HG03469 (cell line): ENCODE data around the gene SPATA4.

Experiments used
- ATAC-seq: cut with Tn5 transposase; IDR thresholded peaks from one replicate; pipeline ENCODE4 v1.9.1; 2021; ENCODE audit warnings: mild to moderate bottlenecking, moderate library complexity, moderate number of reproducible peaks; ENCODE audit not compliant: unreplicated experiment

SPATA4 gene

DNA sequence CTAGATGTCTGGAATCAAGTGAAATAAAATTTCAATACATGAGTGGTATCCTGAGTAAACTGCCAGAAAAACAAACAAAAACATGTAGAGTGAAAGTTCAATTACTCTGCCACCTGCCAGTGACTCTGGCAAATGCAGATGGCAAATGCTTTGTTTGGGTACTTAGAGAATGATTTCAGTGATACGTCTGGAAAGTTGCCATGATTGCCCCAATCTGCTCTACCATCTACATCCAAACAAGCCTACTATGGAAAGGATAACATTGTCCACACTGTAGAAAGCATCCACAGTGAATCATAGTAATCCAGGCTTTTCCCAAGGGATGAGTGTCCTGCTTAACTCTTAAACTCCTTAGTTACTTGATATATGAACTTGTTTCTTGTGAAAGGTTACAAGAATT lies 3.4 kb downstream of the SPATA4 start:
- no peak for ATAC-seq

DNA sequence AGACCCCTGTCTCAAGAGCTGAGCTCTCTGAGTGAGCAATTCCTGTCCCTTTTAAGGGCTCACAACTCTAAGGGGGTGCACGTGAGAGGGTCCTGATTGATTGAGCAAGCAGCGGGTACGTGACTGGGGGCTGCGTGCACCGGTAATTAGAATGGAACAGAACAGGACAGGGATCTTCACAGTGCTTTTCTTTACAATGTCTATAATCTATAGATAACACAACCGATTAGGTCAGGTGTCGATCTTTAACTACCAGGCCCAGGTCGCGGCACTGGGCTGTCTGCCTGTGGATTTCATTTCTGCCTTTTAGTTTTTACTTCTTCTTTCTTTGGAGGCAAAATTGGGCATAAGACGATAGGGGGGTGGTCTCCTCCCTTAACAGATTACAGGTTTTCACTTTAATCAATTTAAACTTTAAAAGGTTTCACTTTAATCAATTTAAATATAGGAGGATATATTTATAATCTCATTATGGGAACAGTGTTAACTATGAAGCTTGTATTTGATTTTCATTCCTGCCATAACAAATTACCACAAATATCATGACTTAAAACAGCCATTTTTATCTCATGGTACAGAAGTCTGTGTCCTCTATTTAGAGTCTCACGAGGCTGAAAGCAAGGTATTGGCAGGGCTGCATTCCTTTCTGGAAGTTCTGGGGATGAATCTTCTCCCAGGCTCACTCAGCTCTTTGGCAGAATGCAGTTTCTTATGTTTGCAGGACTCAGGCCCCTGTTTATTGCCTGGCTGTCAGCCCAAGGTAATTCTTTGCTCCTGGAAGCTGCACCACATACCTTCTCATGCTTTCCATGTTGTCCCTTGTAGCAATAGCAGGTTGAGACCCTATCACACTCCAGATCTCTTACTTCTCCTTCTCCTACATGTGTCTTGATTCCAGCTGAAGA lies 5.2 kb downstream of the SPATA4 start:
- no peak for ATAC-seq

DNA sequence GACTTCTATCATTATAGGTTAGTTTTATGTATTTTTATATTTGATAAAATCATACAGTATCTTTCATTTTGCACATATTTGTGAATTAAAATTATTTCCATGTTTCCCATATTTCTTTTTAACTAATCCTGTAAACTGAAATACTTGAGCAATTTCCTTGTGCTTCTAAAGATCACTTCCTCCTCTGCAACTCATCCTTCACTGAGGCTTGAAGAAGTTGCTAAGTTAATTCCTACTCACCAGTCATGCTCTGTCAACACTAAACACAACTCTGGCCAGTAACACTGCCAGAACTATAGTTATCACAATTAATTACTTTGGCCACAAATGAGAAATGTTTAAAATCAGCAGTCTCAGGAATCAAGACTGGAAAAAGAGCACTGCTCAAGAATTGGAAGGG lies 6.7 kb downstream of the SPATA4 start:
- no peak for ATAC-seq

DNA sequence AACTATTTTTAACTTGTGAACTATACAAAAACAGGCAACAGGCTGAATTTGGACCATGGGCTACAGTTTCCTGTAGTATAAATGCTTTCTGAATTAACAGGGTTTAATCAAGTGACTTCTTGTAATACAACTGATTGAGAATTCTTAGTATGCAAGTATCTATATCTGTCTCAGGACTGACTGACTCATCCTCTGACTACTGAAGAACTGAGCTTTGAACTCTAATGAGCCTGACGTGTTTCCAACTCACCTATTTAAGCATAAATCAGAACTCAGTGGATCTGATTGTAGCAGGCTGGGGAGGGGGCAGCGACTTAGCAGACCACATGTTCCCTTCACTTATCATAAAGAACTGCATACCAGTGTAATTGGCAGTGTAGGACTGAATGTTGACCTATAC lies 7.8 kb downstream of the SPATA4 start:
- no peak for ATAC-seq

DNA sequence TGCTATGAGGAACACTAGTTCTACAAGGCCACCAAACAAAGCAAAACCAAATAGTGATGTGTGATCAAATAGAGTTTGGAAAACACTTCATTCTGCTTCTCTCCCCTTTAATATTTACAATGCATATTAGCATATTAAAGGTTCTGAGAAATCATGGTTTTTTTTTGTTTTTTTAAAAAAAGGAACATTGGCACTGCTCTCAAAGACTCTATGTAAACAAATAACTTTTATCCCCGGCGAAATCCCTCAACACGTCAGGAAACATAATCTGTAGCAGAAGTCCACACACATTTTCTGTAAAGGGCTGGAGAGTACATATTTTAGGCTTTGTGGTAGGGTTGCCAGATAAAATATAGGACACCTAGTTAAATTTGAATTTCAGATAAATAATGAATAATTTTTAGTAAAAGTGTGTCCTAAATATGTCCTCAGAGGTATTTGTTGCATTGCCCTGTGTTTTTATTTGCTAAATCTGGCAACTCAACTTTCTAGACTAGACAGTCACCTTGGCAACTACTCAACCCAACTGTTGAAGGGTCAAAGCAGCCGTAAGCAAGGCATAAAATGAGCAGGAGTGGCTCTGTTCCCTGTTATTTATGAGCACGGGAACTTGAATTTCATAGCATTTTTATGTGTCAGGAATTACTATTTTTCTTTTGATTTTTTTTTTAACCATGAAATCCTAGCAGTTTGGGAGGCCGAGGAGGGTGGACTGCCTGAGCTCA lies 8.6 kb downstream of the SPATA4 start:
- ATAC-seq, result no peak

DNA sequence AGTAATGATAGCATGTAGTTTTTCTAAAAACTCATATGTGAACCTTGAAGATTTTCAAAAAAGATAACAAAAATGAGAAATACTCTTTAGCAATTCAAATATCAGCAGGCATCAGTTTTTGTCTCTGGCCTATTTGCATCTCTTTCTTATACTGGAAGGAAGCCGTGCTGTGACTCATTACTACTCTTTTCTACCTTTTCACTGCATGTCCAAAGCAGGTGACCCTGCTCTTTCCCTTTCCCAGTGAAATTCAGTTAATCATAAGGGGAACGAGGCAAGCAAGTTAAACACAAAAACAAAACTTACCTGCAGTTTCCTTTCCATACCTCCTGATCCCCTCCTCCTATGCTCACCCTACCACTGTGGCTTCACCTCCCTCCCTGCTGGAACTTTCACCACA lies 9.3 kb downstream of the SPATA4 start:
- no peak for ATAC-seq

DNA sequence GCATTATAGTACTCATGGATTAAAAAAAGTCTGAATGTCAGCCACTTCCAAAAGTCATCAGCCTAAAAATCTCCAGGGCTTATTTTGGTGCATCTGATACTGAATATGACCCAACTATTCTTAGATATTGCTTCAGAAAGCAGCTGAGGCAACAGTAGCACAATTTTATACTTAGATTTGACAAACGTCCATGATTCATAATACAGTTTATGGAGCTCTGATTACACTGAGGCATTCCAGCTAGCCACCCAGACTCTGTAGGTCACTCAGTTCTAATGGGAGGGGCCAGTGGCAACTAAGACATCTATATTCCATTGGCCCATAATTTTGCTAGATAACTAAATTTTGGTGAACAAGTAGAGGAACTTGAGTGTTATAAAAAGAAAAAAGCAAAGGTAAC lies 10.3 kb downstream of the SPATA4 start:
- no peak for ATAC-seq

DNA sequence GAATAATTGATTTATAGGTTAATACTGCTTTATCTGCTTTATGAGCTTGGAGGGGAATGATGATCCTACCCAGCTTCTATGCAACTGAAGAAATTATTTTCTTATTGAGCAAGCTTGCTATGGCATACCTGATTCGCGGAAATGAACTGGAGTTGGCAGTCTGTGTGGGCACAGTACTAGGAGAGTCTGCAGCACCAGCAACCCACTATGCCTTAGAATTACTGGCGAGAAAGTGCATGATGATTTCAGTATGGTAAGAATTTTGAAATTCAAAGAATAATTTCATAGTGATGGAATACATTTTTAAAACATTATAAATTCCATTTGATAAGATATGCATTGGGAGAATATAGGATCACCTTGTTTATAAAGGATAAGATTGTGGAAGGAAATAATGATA lies 32.3 kb downstream of the SPATA4 start:
- ATAC-seq, result no peak

DNA sequence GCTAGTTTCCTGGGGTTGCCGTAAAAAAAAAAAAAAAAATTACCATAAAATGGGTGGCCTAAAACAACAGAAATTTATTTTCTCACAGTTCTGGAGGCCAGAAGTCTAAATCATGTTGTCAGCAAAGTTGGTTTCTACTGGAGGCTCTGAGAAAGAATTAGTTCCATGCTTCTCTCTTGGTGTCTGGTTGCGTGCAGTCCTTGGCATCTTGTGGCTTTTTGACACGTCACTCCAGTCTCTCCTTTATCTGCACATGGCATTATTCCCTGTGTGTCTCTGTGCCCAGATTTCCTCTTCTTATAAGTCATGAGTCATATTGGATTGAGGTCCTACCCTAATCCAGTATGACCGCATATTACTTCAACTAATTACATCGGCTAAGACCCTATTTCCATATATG lies 38.7 kb downstream of the SPATA4 start:
- ATAC-seq, result no peak

DNA sequence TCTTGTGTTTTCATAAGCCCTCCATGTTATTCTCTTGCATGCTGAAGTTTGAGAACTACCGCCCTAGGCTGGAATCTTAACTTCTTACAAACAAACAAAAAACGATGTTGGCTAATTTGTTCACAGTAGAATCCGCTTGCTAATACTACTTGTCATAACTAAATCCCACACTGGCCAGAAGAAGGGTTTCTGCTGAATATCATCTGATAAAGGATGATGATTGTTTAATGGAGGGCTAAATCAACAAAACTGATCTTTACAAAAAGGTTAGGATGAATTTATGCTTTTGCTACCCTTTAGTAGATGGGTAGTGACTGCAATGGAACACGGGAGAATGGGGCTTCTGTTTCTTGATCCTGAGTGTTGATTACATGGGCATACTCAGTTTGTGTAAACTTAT lies 42.3 kb downstream of the SPATA4 start:
- no peak for ATAC-seq

DNA sequence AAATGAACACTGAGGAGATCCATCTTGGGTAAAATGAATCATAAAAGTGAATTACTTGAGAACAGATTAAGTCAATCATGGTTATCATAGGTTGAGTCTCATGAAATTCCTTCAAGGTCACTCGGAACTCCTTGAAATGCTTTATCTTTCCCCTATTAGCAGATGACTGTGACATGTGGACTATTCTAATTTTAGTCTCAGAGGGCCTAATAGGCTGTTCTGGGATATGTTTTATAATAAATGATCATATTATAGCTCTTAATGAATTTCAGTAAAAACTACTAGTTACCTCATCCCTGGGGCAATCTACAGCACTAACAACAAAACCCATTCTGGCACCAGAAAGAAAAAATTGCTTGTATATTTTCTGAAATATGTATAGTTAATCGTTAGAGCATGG lies 44.7 kb downstream of the SPATA4 start:
- ATAC-seq, result no peak

DNA sequence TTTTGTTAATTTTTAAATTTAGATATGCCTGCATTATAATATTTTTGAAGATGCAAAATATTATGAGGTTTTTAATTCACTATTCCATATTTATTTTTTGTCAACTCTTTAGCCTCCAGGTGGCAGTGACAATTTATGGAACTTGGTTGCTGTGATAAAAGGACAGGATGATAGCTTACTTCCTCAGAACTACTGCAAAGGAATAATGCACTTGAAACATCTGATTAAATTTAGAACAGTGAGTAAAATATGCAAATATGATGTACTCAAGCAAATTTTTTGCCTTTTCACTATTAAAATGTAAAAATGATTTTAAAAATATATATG lies 45.1 kb downstream of the SPATA4 start:
- ATAC-seq, result no peak

DNA sequence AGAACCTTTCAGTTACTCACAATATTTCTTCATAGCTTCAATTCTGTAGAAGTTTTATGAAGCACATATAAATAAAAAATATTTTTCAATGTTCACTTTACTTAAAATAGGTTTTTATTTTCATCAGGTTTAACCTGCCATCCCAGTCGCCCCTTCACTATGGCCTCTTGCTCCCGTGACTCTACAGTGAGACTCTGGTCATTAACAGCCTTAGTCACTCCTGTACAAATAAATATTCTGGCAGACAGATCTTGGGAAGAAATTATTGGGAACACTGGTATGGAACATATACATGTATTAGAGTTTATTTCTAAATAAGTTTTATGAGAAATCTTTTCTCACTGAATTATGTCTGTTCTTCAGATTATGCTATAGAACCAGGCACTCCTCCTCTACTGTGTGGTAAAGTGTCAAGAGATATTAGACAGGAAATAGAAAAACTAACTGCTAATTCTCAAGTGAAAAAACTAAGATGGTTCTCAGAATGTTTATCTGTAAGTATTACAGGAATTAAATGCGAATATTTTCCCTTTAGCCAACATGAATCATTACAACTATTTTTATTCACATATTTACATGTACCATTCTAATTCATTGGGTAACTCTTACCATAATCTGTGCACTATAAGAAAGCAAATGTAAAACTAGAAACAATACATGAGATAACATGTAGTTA lies 45.6 kb downstream of the SPATA4 start:
- ATAC-seq, result no peak

DNA sequence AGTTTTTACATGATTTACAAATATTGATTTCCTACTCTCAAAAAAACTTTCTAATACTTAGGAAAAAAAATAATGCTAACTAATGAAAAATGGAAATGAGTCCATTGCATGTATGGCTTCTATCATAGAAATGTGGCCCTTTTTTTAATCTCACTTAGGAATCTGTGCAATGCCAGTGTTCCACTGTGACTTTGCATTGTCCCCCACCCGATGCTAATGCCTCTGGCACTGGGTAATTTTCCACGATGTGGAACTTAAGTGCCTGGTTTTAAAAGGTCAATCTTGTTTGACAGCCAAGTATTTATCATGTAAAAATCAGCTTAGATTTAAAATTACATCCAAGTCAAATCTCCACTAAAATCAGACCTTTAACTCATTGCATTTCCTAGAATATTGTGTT lies 53.1 kb downstream of the SPATA4 start:
- no peak for ATAC-seq

DNA sequence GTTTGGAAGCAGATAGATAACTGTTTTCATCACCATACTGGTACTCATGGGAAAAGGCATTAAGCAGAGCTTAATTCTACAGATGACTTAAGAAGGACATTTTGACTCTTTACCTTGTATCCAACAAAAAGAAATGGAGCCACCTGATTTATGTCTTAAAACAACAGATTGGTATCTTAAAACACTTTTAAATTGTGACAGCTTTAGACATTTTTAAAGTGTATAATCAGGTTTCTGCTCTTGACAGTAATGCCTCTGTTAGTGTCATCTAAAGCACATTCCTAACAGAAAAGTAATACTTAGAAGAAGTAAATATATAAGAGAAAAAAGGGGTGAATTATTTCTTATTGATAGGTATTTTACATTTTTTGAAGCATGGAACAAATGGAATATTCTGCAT lies 55.9 kb downstream of the SPATA4 start:
- no peak for ATAC-seq

DNA sequence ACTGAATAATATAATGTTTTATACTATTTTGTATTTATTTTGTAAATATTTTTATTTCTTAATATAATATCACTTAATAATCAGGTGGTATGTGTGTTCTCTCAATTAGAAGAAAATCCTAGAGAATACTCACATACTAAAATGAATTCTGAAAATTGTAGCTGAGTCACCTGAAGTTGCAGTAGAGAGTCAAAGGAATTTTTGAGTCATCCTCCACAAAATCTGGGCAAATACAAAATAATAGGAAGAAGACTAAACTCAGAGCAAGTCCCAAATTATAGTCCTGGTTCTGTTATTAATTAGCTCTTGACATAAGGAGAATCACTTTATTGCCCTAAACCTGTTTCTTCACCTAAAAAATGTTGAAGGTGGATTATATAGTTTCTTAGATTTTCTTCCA lies 57.8 kb downstream of the SPATA4 start:
- ATAC-seq, result no peak

DNA sequence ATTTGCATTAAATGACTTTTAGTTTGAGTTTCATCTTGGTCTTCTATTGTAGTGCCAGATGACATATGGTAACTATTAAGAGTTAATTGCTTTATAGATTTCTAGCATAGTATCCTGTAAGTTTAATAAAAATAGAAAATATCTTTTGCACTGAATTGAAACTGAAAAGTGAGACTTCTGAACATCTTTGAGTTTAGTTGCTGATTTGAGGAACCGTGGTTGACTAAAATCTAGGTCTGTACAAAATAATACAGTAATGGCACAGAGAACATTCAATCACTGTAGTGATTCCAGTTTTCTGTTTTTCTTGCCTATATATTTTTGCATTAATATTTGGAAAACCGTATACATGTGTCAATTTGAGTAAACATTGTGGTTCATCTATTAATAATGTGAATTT lies 60.7 kb downstream of the SPATA4 start:
- no peak for ATAC-seq
